Astrocyte of the hippocampus (primary cell): ENCODE data around the gene ANO1.
A peak's percentile ranks its signal among the peaks of the same experiment; 100 is the strongest.

Experiments used
- DNase-seq: peaks from one replicate; pipeline ENCODE4 v3.0.0; 2011; ENCODE audit warnings: low read depth, low spot score

The ANO1 gene

DNA sequence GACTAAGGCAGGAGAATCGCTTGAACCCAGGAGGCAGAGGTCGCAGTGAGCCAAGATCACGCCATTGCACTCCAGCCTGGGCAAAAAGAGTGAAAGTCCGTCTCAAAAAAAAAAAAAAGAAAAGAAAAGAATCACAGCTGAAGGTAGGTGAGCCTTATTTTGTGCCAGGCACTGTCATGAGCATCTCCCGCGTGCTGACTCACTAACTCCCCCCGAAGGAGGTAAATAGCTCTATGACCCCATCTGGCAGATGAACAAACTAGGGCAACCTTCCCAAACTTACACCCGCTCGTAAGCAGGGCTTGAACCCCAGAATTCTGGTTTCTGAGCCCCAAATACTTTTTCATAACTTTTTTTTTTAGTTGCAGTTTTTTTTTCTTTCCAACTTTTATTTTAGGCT, 60.3 kb downstream of the ANO1 start:
- no peak for DNase-seq

DNA sequence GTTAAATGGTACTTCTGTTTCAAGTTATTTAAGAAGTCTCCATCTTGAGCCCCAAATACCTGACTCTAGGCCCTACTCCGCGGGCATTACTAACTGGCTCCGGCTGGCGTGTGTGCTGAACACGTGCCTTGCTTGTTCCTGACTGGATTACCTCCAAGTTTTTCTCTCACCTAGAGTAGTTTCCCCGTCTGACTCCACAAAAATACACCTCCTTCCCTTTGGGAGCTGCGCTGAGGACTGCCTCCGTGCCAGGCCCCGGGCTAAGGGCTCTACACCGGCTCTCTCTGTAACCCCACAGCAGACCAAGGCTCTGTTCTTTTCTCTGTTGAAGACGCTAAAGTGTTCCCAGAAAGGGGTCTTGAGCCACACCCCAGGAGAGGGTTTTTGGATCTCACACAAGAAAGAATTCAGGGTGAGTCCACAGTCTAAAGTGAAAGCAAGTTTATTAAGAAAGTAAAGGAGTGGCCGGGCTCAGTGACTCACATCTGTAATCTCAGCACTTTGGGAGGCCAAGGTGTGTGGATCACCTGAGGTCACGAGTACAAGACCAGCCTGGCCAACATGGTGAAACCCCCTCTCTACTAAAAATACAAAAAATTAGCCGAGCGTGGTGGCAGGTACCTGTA, 61.8 kb downstream of the ANO1 start:
- no peak for DNase-seq

DNA sequence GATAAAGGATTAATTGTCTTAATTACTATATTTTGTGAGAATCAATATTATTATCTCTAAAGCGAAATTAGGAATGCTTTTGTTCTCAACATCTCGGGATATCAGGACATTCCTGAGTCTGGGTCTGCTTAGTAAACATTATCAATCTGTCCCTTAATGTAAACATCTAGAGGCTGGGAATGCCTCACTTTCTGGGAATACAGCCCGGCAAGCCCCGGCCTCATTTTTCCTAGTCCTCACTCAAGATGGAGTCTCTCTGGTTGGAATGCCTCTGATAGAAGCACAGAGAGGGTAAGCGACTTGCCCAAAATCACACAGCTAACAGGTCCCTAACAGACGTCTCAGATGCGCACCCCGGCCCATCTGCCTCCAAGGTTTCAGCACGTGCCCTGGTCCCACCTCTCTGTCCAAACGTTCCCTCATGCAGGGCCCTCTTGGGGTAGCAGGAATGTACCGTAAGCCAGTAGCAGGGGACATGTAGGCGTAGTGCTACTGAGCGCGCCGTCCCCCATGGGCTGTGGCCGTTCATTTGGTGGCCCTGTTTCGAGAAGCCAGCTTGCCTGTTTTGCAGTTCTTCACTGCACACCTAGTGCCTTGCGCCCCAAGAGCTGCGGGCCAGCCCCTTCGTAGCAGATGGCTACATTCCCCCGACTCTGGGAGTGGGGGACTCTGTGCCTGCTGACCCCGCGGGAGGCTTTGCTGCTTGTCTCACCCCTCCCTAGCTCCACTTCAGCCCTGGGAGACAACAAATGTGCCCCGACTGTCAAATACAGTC, 62.8 kb downstream of the ANO1 start:
- DNase-seq, result no peak

DNA sequence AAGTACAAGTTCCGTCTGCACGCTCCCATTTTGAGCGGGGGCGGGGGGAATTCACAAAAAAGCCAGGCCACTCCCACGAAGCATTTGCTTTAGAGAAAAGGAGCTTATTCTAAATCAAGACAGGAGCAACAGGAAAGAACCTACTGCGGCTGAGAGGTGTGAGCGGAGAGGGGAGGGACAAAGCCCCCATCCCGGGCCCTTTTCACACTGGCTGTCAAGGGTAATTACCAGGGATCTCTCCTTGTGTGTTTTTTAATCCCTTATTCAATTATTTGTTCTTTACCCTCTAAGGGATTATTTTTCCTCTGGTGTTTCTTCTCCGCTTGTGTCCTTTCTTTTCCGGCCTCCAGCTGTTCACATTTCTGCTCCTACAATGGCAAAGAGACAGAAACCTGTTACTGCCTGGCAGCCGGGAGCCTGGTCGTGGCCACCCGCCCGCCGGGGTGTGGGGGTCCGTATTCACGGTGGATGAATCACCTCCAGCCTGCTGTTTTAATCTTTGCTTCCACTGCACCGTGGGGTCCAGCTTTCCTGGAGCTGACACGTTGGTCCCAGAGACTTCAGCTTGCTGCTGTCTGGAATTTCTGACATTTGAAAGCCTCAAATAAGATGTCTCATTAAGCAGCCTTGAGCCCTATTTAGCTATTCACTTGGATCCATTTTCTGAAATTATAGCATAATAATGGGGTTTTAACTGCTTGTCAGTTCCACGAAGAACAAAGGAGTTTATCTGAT, 63.5 kb downstream of the ANO1 start:
- peak; percentile 50 for DNase-seq

DNA sequence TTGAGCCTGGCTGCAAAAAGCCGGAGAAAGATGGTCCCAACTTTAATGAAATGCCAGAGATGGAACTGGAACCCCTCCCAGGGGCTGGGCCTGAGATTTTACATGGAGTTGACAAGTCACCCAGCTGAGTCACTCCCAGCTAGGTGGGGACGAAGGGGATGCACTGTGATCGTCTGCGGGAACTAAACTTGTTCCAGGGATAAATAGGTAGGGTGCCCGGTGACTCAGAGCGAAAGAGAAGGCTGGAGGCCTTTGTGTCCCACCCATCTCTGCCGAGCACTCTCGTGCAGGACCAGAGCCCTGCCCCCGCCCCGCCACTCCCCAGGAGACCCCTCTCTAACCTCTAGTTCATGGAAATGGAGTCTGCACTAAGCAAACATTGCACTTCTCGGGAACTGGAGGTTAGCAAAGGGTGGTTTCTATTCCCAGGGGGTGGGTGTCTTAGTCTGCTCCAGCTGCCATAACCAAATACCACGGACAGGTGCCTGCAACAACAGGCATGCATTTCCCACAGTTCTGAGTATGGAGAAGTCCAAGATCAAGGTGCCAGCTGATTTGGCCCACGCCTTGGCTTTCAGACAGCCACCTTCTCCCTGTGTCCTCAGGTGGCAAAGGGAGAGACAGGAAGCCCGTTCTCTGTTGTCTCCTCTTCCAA, 64.2 kb downstream of the ANO1 start:
- DNase-seq, result no peak

DNA sequence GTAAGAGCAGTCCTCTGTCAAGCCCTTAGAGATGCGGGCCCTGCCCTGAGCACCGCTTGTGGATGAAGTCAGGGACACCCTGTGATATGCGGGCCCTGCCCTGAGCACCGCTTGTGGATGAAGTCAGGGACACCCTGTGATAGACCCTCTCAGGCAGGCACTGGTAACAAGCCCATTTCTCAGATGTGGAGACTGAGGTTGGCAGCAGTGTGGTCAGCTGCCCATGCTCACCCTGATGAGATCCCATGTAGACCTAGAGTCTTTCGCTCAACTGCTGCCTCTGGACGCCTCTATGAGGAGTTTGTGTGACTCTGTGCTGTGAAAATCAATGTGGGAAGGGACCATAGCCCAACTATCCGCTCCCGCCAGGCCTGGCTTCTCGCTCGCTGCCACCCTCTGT, 66.1 kb downstream of the ANO1 start:
- DNase-seq, result no peak

DNA sequence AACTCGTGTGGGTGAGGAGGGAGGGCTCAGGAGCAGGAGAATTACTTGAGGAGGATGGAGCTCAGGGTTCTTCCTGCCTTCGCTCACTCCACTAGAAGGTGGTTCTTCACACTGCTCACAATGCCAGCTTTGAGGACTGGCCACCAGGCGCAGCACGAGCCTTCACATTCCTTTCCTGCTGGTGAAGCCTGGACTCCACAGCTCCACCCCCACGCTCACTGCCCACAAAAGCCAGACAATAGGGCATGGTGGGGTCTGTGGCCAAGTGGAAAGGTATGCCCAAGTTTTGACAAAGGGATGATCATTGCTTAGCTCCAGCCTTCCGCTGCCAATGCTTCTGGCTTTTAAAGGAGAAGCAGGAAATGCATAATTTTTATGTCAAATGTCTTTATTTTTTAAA, 67.0 kb downstream of the ANO1 start:
- peak; percentile 35 for DNase-seq

DNA sequence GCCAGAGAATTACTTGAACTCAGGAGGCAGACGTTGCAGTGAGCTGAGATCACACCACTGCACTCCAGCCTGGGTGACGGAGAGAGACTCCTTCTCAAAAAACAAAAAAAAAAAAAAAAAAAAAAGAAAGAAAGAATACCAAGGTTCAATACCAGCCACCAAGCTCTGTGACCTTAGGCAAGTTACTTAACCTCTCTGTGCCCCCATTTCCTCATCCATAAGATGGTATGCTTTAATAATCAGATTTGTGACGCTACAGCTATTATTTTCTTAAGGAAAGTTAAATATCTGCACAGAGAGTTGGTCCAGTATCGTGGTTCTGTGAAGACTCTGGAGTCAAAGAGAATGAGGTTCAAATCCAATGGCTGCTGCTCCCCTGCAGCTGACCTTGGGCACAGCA, 67.7 kb downstream of the ANO1 start:
- DNase-seq, result no peak

DNA sequence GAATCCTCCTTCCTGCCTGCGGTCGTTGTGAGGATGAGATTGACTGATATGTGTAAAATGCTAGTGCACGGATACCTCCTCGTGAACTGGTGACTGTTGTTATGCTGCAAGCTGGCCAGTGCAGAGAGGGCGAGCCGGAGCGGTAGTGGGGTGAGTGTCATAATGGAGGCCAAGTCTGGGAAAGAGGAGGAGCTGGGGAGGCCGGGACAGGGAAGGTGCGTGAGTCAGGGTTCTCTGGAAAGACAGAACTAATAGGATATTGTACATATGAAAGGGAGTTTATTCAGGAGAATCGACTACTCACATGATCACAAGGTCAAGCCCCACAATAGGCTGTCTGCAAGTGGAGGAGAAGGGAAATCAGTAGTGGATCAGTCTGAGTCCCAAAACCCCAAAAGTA, 68.2 kb downstream of the ANO1 start:
- DNase-seq, result no peak

DNA sequence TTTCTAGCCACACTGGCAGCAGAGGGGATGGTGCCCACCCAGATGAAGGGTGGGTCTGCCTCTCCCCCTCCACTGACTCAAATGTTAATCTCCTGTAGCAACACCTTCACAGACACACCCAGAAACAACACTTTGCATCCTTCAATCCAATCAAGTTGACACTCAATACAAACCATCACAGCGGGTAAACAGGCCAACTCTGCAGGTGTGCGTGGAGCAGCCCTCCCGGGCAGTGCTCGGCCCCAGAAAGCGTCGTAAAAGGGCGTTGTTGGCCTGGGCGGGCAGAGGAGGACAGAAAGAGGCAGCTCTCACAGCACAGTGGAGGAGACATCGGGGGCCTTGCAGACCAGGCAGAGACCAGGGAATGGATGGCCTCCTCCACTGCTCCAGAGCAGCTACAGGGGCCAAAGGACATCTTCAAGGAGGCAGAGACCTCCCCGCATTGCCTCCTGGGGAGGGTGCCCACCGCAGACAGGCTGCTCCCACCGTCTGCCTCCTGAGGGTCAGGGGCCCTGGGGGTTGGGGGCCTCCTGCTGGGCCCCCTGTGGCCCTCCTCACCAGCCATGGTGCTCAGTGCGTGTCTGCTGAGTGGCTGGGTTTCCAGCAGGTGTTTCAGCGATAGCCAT, 68.9 kb downstream of the ANO1 start:
- no peak for DNase-seq

DNA sequence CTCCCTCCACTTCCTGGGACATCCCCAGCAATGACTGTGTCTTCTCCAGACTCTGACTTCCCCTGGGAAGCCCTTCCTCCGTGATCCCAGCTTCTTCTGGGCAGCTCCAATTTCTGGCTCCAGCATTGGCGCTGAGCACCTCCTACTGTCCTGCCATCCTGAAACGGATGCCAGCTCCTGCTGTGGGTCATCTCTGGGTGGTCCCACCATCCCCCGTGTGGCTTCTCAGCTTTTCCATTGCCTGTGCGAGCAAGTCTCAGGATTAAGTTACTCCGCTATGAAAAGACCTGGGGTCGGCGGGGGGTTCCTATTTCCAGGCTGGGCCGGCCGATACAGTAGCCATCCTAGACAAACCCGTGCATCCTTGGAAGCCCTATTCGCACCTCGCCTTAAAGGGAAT, 69.6 kb downstream of the ANO1 start:
- DNase-seq, result no peak

DNA sequence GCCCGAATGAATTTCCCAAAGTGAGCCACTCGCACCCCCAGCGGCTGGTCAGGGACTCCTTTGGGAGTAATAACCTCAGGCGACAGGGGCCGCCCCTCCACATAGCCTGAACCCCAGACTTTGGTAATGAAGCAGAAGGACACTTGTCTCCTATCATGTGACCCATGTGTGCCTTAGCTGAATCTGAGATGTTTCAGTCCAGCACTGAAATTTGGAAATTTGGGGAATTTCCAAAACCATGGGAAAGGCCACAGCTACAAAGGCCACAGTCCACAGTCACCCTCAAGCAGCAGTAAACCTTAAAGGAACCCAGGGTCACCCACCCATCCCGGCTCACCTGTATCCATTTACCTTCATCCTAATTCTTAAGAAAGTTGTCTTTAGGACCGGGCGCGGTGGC, 73.6 kb downstream of the ANO1 start:
- DNase-seq, result no peak

DNA sequence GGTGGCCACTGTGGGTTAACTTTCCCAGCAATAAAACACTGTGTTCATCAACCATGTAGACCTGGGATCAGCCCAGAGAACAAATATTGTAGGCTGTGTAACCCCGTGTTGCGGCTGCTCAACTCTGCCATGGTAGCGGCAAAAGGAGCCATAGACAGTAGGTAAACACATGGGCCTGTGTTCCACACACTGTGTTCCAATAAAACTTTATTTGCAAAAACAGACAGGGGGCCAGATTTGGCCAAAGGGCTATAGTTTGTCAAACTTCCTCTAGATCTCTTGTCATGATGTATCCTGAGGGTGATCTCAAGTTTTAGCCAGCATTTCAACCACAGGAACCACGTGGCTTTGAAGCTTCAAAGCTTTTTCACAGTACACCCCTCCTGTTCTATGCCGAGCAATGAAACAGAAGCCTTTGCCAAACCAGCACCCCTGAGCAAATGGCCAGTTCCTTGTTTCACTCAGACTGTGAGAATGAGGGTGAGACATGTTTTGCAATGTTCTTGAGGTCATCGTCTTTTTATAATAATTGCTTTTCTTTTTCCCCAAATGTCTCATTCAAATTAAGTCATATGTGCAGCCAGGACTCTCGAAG, 75.1 kb downstream of the ANO1 start:
- peak; percentile 53 for DNase-seq

DNA sequence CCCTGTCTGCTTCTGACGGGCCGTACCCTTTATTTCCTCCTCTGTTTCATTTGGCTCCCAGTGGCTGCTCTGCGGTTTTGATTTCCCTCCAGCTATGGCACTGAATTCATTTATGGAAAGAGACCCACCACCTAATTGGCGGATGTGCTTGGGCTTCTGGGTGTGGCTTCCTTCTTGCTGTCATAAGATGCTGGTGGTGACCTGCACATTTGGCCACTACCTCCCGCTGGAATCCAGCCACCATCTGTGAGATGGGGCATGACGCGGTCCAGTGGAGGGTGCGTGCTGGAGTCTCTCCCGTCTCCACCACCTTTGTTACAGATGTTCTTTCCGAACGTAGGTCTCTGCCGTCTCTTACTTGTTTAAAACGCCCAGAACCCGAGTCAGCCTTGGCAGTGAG, 77.3 kb downstream of the ANO1 start:
- DNase-seq, result peak; percentile 69

DNA sequence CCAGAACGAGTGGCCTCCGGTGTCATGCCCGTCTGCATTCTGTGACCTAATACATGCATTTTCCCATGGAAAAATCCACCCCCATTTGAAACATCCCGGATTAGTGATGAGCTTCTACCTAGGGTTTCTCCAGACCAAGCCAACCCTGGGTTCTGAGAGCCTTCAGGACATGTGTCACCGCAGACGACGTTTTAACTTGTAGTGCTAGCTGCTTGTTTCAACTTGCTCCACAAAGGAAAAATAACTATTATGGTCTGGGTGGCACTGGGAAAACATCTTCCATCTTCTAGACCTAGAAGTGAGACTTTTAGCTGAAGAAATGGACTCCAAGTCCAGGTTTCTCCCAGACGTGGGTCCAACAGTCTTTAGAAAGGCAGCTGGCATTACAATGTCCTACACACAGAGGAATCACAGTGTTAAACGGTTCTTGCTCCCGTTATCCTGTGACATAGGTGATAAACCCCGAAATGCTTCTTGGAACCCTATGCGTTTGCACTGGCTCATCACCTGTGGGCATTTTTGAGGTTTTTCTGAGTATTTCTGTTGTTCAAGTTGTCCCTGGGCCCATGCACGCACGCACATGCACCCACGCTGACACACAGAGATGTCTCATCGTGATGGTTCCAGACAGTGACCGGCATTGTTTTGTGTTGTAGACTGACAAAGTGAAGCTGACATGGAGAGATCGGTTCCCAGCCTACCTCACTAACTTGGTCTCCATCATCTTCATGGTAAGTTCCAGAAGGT, 78.3 kb downstream of the ANO1 start:
- no peak for DNase-seq

DNA sequence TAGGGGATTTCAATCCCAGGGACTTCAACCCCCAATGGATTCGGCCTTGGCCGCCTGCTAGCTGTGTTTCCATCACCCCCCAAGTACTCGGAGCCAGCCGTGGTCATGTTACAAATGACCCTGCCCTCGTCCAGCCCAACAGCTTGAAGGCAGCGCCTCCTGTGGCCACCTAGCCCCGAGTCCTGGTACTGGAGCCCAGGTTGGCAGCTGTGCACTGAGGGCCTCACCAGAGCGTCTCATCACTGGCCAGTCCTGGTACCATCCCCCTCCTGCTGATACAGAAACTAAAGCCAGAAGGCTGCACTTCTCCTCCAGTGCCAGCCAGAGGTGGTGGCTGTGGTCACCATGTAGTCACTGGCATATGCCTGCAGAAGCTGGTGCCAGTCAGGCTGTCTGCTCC, 80.1 kb downstream of the ANO1 start:
- DNase-seq, result peak; percentile 54

DNA sequence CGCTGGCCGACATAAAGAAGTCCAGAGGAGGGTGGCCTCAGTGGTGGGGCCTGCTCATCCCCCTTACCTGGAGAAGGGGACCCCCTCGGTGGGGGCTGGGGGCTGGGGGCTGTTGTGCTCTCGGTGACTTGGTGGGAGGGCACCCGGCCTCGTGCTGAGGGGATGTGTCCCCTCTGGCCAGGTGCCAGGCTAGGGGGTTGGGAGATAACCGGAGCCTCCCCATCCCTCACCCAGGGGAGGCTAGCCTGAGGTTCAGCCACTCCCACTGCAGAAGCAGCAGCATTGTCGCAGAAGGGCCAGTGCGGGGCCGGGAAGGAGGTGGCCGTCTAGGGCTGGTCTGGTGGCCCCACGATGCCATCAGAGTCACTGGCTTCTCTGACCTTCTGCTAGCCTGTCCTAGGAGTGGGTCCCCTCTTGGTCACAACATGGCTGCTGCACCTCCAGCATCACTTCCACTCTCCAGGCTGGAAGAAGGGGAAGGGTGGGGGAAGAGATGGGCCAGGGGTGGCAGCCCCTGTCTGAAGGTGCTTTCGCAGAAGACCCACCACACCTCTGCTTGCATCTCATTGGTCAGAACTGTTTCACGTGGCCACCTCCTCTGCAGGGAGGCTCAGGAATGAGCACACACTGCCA, 80.8 kb downstream of the ANO1 start:
- no peak for DNase-seq

DNA sequence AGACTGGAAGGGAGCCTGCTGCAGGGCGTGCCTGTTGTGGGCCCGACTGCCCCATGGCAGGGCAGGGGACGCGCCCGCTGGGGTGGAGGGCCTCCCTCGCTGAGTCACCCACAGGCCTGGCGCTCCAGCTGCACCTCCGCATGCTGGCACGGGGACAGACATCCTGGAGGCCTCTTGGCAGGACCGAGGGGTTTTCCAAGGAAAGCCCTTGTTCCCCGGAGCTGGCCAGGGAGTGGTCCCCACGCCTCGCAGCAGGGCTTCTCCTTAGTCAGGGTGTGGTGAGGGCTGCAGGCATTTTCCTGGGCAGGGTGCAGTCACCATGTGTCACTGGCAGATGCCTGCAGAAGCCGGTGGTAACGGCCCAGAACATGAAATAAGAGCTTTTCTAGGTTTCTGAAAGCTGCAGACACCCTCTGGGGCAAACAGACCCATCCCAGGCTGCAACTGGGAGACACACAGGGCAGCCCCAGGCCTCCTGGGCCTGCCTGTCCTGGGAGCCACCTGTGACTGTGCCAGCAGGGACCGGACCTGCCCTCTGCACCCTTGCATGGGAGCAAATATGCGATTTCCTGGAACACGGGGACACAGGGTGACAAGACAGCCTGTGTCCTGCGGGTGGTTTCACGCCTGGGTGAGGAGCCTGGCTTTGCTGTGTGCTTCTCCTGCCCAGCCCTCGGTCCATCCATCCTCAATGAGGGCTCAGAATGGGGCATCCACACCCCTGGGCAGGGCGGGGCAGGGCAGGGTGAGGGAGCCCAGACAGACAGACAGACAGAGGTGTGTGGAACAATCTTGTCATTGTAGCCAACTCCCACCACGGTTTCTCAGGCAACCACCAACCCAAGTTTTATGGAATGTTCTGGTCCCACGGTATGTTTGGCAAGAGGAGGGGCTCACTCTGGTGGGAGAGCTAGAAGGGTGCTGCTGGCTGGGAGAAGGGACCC, 81.8 kb downstream of the ANO1 start:
- peak; percentile 94 for DNase-seq

DNA sequence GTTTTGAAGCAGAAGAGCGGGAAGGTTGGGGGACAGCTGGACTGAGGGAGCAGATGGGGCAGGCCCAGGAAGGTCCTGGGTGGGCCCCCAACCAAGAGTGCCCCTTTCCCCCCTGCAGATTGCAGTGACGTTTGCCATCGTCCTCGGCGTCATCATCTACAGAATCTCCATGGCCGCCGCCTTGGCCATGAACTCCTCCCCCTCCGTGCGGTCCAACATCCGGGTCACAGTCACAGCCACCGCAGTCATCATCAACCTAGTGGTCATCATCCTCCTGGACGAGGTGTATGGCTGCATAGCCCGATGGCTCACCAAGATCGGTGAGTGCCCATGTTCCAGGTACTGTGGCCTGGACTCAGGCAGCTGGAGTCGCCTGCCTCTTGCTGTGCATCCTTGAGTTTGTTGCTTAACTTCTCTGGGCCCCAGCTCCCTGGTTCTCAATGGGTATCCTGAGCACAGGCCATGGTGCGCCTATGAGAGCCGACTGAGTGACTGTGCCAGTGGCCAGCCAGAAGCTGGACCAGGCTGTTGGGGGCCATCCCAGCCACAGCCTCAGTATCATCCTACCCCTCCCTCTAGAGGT, 83.0 kb downstream of the ANO1 start:
- DNase-seq, result no peak
